Astrocyte (in vitro differentiated cells and primary cell): Measurements from ENCODE around the gene UBE2E1. TPM values are rescaled to one million over a fixed set of nuclear protein-coding genes. Genes with fewer than 3 reads are reported as not detected.
"Not testable (repeated sequence)": the region's sequence is repeated elsewhere in the genome, so short reads cannot be mapped to it uniquely, and the experiment has no call there.

Source experiments
- DNase-seq: peaks from one replicate; pipeline ENCODE4 v3.0.0-alpha.2; 2010; ENCODE audit warnings: low read depth
- FAIRE-seq: peaks from 2 replicates; lab custom pipeline; 2011; peaks lifted over from hg19 to GRCh38; lab: Jason Lieb, UNC
- H2AFZ ChIP-seq: 2 replicates; pipeline ENCODE4 v1.6.0; 2012; ENCODE audit warnings: low read depth, low read length, inconsistent platforms
- H3K27ac ChIP-seq: 2 replicates; pipeline ENCODE4 v1.5.1; 2011; ENCODE audit warnings: low read depth, low read length, inconsistent platforms
- H3K27me3 ChIP-seq: 2 replicates; pipeline ENCODE4 v1.6.0; 2011; ENCODE audit warnings: low read length, inconsistent platforms; ENCODE audit not compliant: insufficient read depth
- H3K36me3 ChIP-seq: 2 replicates; pipeline ENCODE4 v1.5.1; 2011; ENCODE audit warnings: low read length, inconsistent platforms; ENCODE audit not compliant: insufficient read depth
- H3K4me1 ChIP-seq: 2 replicates; pipeline ENCODE4 v1.5.1; 2011; ENCODE audit warnings: low read length, inconsistent platforms; ENCODE audit not compliant: insufficient read depth
- H3K4me2 ChIP-seq: 2 replicates; pipeline ENCODE4 v1.6.0; 2012; ENCODE audit warnings: low read length, inconsistent platforms
- H3K4me3 ChIP-seq: 2 replicates; pipeline ENCODE4 v1.5.1; 2011; ENCODE audit warnings: low read depth, mild to moderate bottlenecking, low read length, inconsistent platforms; ENCODE audit not compliant: insufficient read depth
- H3K79me2 ChIP-seq: 2 replicates; pipeline ENCODE4 v1.6.0; 2012; ENCODE audit warnings: mild to moderate bottlenecking, low read length, inconsistent platforms; ENCODE audit not compliant: insufficient read depth
- H3K9ac ChIP-seq: 2 replicates; pipeline ENCODE4 v1.6.0; 2012; ENCODE audit warnings: mild to moderate bottlenecking, low read length, inconsistent platforms
- H3K9me3 ChIP-seq: 2 replicates; pipeline ENCODE4 v1.5.1; 2012; ENCODE audit warnings: low read depth, mild to moderate bottlenecking, low read length, inconsistent platforms; ENCODE audit not compliant: insufficient read depth
- H4K20me1 ChIP-seq: 2 replicates; pipeline ENCODE4 v1.6.0; 2012; ENCODE audit warnings: low read length, inconsistent platforms; ENCODE audit not compliant: insufficient read depth
- H3K27ac Mint-ChIP-seq: one replicate; pipeline ENCODE4 v1.8.0; 2021; ENCODE audit warnings: mild to moderate bottlenecking, mixed read lengths; ENCODE audit not compliant: unreplicated experiment
- H3K27me3 Mint-ChIP-seq: one replicate; pipeline ENCODE4 v1.8.0; 2021; ENCODE audit warnings: low read depth, mixed read lengths; ENCODE audit not compliant: unreplicated experiment
- H3K36me3 Mint-ChIP-seq: one replicate; pipeline ENCODE4 v1.8.0; 2021; ENCODE audit warnings: low read depth, mixed read lengths; ENCODE audit not compliant: unreplicated experiment
- H3K4me1 Mint-ChIP-seq: one replicate; pipeline ENCODE4 v1.8.0; 2021; ENCODE audit warnings: low read depth, mixed read lengths; ENCODE audit not compliant: unreplicated experiment
- H3K4me3 Mint-ChIP-seq: one replicate; pipeline ENCODE4 v1.8.0; 2021; ENCODE audit warnings: mild to moderate bottlenecking, moderate library complexity, mixed read lengths; ENCODE audit not compliant: unreplicated experiment
- H3K9me3 Mint-ChIP-seq: one replicate; pipeline ENCODE4 v1.8.0; 2021; ENCODE audit warnings: mild to moderate bottlenecking, mixed read lengths; ENCODE audit not compliant: unreplicated experiment
- EZH2 ChIP-seq: IDR thresholded peaks from 2 replicates; pipeline ENCODE4 v1.6.1; 2012; ENCODE audit warnings: mild to moderate bottlenecking, low read length, inconsistent platforms; ENCODE audit not compliant: insufficient read depth
- total RNA-seq: library from RNA; stranded (reverse); gene quantifications from 2 replicates; pipeline ENCODE4 v1.2.1, GENCODE V29; 2021
- TF ChIP-seq, protein P1 (sequence below): IDR thresholded peaks from 2 replicates; pipeline ENCODE4 v1.5.1; 2011; ENCODE audit warnings: low read depth, mild to moderate bottlenecking, inconsistent platforms, low read length, moderate library complexity; ENCODE audit not compliant: insufficient read depth

UBE2E1 gene
- total RNA-seq, 1 donor from 2014 or later, result 150 TPM

DNA sequence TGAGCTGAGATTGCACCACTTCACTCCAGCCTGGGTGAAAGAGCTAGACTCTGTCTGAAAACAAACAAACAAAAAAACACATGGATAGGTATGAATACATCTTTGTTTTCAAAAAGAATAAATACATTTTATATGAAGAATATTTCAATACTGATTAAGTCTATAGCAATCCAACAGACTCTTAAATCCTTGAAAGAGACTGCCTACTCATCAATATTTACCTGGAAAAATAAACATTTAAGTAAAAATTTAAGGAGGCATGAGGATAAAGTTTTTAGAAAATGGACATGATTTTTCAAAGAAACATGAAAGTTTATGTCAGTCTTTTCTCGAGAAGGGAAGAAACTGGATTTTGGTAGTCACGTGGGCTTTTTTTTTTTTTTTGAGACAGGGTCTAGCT is 105.6 kb downstream of the UBE2E1 start:
- Histone ChIP-seq H3K79me2 (peaks cover 24% of the 10 kb centered on the region), H4K20me1 (peaks cover 5% of the 10 kb centered on the region)

DNA sequence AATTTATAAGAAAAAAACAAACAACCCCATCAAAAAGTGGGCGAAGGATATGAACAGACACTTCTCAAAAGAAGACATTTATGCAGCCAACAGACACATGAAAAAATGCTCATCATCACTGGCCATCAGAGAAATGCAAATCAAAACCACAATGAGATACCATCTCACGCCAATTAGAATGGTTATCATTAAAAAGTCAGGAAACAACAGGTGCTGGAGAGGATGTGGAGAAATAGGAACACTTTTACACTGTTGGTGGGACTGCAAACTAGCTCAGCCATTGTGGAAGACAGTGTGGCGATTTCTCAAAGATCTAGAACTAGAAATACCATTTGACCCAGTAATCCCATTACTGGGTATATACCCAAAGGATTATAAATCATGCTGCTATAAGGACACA is 106.6 kb downstream of the UBE2E1 start:
- not testable (repeated sequence) for FAIRE-seq, H3K4me3 ChIP-seq, H4K20me1 ChIP-seq, H3K4me1 ChIP-seq, H3K4me2 ChIP-seq, H3K27me3 ChIP-seq, H3K27ac ChIP-seq, H3K9me3 ChIP-seq, H3K4me3 Mint-ChIP-seq, DNase-seq, H3K36me3 ChIP-seq, H3K9me3 Mint-ChIP-seq, H3K9ac ChIP-seq, H3K27ac Mint-ChIP-seq, H3K27me3 Mint-ChIP-seq, H2AFZ ChIP-seq, H3K36me3 Mint-ChIP-seq
- peaks cover 31% of the 10 kb centered on the region for H3K79me2 ChIP-seq
- peaks cover 11% of the 10 kb centered on the region for H3K4me1 Mint-ChIP-seq

More for the DNA sequence above, 105.6 kb downstream of the UBE2E1 start:
- Mint-ChIP-seq H3K4me3 (no peak overlapping the region), H3K27me3 (no peaks in the 10 kb centered on the region), H3K27ac (no peak overlapping the region), H3K4me1 (peaks cover 11% of the 10 kb centered on the region), H3K9me3 (no peaks in the 10 kb centered on the region), H3K36me3 (peaks cover 4% of the 10 kb centered on the region)
- H2AFZ ChIP-seq, result no peak overlapping the region
- no peaks in the 10 kb centered on the region for H3K9me3 ChIP-seq
- H3K4me2 ChIP-seq, result no peak overlapping the region
- TF ChIP-seq, protein P1, sequence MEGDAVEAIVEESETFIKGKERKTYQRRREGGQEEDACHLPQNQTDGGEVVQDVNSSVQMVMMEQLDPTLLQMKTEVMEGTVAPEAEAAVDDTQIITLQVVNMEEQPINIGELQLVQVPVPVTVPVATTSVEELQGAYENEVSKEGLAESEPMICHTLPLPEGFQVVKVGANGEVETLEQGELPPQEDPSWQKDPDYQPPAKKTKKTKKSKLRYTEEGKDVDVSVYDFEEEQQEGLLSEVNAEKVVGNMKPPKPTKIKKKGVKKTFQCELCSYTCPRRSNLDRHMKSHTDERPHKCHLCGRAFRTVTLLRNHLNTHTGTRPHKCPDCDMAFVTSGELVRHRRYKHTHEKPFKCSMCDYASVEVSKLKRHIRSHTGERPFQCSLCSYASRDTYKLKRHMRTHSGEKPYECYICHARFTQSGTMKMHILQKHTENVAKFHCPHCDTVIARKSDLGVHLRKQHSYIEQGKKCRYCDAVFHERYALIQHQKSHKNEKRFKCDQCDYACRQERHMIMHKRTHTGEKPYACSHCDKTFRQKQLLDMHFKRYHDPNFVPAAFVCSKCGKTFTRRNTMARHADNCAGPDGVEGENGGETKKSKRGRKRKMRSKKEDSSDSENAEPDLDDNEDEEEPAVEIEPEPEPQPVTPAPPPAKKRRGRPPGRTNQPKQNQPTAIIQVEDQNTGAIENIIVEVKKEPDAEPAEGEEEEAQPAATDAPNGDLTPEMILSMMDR, result no peak
- no peak for TF ChIP-seq EZH2
- no peak overlapping the region for H3K9ac ChIP-seq
- peaks cover 10% of the 10 kb centered on the region for H3K4me1 ChIP-seq
- H3K27ac ChIP-seq, result no peak overlapping the region
- H3K27me3 ChIP-seq, result no peaks in the 10 kb centered on the region
- H3K4me3 ChIP-seq, result no peak overlapping the region
- no peaks in the 10 kb centered on the region for H3K36me3 ChIP-seq
- no peak for DNase-seq
- FAIRE-seq, result no peak

DNA sequence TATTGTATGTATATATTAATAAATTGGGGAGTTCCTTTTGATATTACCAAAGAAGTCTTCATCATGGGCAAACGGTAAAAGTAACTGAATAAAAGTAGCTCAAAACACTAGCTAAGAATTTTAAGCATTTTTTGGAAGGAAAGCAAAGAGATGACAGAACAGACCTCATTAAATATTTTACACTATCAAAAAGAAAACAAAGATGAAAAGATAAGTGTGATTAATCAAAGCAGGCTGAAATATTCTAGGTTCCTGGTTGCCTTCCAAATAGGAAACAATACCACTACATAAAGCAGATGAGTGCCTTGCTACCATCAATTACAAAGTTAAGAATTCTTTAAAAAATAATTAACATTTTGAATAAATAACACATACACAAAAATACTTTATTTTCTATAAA is 107.4 kb downstream of the UBE2E1 start:
- H3K27me3 ChIP-seq, result no peaks in the 10 kb centered on the region
- Mint-ChIP-seq H3K27me3 (no peaks in the 10 kb centered on the region), H3K4me3 (no peak overlapping the region), H3K9me3 (no peaks in the 10 kb centered on the region), H3K27ac (no peak overlapping the region), H3K4me1 (peaks cover 11% of the 10 kb centered on the region), H3K36me3 (peaks cover 13% of the 10 kb centered on the region)
- peaks cover 4% of the 10 kb centered on the region for H3K36me3 ChIP-seq
- TF ChIP-seq, protein P1, result no peak
- TF ChIP-seq EZH2, result no peak
- no peak overlapping the region for H2AFZ ChIP-seq
- no peak overlapping the region for H3K4me2 ChIP-seq
- no peak overlapping the region for H3K27ac ChIP-seq
- FAIRE-seq (no peak), DNase-seq (peak; percentile 34)
- no peak overlapping the region for H3K4me3 ChIP-seq
- H3K9ac ChIP-seq, result no peak overlapping the region
- peaks cover 10% of the 10 kb centered on the region for H3K4me1 ChIP-seq
- peaks cover 39% of the 10 kb centered on the region for H3K79me2 ChIP-seq
- H3K9me3 ChIP-seq, result no peaks in the 10 kb centered on the region
- peaks cover 14% of the 10 kb centered on the region for H4K20me1 ChIP-seq
